HCT116 (cell line): ENCODE measurements around the gene SMDT1.

ENCODE experiments used
- CEBPB ChIP-seq: IDR thresholded peaks from 2 replicates; pipeline ENCODE4 v1.6.1; 2012; ENCODE audit warnings: low read depth
- CTCF ChIP-seq, 3 experiments: fragments of 200-600 bp in 1 of 3; sonication (generic) in 1 of 3; IDR thresholded peaks in 2 of 3; conservative IDR thresholded peaks in 1 of 3; 2 replicates each; pipeline ENCODE4 v1.5.1; 2012 to 2017; ENCODE audit warnings: low read depth in 2 of 3, low read length in 2 of 3, antibody characterized with exemption in 1 of 3, borderline replicate concordance in 1 of 3, control low read depth in 1 of 3, mild to moderate bottlenecking in 1 of 3, mixed read lengths in 1 of 3, mixed run types in 1 of 3, moderate library complexity in 1 of 3; ENCODE audit not compliant: insufficient read depth in 1 of 3
- EZH2 ChIP-seq: fragments of 200-600 bp; sonication (generic); IDR thresholded peaks from 2 replicates; pipeline ENCODE4 v1.6.1; 2017; ENCODE audit warnings: antibody characterized with exemption, mixed run types
- FOSL1 ChIP-seq: IDR thresholded peaks from 2 replicates; pipeline ENCODE4 v1.6.1; 2012; ENCODE audit warnings: low read depth
- JUND ChIP-seq: IDR thresholded peaks from 2 replicates; pipeline ENCODE4 v1.6.1; 2012
- POLR2A ChIP-seq: IDR thresholded peaks from 2 replicates; pipeline ENCODE4 v1.7.0; 2011; ENCODE audit warnings: borderline replicate concordance; ENCODE audit not compliant: insufficient read depth, insufficient read length; ENCODE audit errors: extremely low read depth
- POLR2AphosphoS5 ChIP-seq: IDR thresholded peaks from 2 replicates; pipeline ENCODE4 v1.6.1; 2011; ENCODE audit warnings: mild to moderate bottlenecking, low read depth, low read length, moderate library complexity
- RAD21 ChIP-seq: IDR thresholded peaks from 2 replicates; pipeline ENCODE4 v1.6.1; 2012; ENCODE audit warnings: low read depth, mild to moderate bottlenecking
- REST ChIP-seq: IDR thresholded peaks from 2 replicates; pipeline ENCODE4 v1.6.1; 2012; ENCODE audit warnings: low read depth
- SP1 ChIP-seq: IDR thresholded peaks from 2 replicates; pipeline ENCODE4 v1.6.1; 2012; ENCODE audit warnings: low read depth
- TCF7L2 ChIP-seq: IDR thresholded peaks from 2 replicates; pipeline ENCODE4 v1.7.0; 2011; ENCODE audit warnings: borderline replicate concordance, inconsistent platforms; ENCODE audit not compliant: insufficient read depth, insufficient read length; ENCODE audit errors: extremely low read depth
- ZNF274 ChIP-seq: fragments of 200-500 bp; sonication (Bioruptor generic); IDR thresholded peaks from 2 replicates; pipeline ENCODE4 v1.6.1; 2014; ENCODE audit warnings: mild to moderate bottlenecking, low read depth, low read length, inconsistent platforms
- TF ChIP-seq, protein P1 (sequence below): IDR thresholded peaks from 2 replicates; pipeline ENCODE4 v1.6.1; 2012

DNA sequence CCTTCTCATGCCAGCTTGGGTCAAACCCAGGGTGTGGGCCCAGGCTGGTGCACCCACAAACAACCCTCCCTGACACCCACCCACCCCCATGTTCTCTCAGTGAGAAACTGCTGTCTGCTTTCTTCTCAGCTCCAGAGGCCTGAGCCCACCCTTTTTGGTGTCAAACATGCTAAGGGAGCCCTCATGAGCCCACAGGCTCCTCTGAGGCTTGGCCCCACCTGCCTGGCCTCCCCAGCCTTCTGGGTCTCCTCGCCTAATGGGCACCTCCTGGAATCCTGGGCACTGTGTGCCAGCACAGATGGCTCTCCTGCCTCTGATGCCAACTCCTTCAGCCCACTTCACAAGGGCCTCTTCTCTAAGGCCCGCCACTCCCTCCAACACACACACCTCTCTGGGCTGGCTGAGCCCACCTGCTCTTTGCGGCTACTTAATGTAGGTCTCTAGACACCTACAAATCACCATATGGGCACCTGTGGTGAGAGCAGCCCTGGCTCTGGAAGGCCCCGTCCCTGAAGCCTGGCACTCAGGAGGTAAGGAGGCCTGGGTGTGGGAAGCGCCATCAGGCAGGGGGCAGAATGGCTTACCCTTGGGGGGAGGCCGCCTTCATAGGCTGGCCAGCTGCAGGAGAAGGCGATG is 13.3 kb upstream of the SMDT1 start:
- TF ChIP-seq REST (no peak), POLR2A (no peak), CTCF (IDR thresholded peaks at IDR 0.05 in 2 of 3, conservative IDR thresholded peaks at IDR 0.05 in 1 of 3; ENCODE audit: borderline replicate concordance in 1 of 3, insufficient read depth in 1 of 3, low read depth in 2 of 3, low read length in 2 of 3) (no peak), EZH2 (no peak), ZNF274 (no peak), FOSL1 (no peak), RAD21 (no peak), SP1 (no peak), TCF7L2 (no peak), CEBPB (no peak), JUND (no peak), POLR2AphosphoS5 (no peak)
- TF ChIP-seq, protein P1, sequence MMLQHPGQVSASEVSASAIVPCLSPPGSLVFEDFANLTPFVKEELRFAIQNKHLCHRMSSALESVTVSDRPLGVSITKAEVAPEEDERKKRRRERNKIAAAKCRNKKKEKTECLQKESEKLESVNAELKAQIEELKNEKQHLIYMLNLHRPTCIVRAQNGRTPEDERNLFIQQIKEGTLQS = no peak
